ENCODE measurements around the gene FSTL4.

FSTL4 gene

DNA sequence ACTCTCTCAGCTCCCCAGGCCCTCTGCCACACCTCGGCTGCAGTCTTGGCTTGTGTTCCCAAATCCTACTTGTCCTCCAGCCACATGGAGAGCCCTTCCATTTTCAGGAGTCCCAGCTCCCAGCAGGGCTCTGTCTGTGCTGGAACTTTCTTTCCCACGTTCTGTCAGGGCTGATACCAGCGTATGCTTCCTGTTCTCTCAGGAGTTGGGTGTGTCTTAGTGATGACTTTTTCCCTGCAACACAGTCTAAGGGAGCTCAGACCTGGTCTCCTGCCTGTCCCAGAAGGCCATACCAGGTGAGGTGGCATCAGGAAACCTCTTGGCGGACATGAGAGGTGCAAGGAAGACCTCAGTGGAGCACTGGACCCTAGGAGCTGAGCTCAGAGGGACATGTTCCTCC lies 334.0 kb downstream of the FSTL4 start:
- no peak for DNase-seq

DNA sequence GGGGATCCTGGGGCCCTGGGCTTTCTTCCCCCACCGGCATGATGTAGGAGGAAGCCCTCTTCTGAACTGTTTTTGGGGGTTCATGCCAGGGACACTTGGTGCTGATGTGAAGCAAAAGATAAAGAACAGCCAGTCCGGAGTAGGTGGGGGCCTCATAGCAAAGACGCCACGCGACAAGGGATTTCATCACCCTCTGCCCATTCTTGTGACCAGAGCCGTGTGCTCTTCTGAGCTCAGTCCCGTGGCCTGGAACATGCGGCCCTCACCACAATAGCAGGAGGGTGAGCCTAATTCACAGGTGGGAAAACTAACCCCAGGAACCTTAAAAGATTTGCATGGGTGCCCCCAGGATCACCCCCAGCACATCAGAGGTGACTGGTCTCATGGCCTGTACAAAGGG lies 334.6 kb downstream of the FSTL4 start:
- DNase-seq = no peak

- no peak for DNase-seq
Observed at GRCh38 chr5:133276171-133276570, 336.2 kb downstream of the FSTL4 start.

GRCh38 chr5:133275631-133276030 lies 336.7 kb downstream of the FSTL4 start:
- no peak for DNase-seq

DNA sequence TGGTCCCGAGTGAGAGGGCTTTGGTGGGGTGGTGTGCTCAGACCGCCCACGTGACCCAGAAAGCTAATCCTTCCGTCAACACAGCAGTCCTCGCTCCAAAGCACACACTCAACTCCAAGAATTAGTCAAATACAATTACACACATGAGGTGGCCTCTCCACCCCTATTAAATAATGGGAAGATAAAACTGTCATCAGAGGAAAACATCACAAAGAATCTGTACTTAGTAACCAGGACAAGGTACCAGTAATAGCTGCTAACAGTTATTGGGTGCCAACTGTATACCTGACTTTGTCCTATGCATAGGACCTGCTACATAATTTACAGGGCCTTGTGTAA lies 337.8 kb downstream of the FSTL4 start:
- DNase-seq = no peak

GRCh38 chr5:133273661-133274596 lies 338.4 kb downstream of the FSTL4 start:
- no peak for DNase-seq

DNA sequence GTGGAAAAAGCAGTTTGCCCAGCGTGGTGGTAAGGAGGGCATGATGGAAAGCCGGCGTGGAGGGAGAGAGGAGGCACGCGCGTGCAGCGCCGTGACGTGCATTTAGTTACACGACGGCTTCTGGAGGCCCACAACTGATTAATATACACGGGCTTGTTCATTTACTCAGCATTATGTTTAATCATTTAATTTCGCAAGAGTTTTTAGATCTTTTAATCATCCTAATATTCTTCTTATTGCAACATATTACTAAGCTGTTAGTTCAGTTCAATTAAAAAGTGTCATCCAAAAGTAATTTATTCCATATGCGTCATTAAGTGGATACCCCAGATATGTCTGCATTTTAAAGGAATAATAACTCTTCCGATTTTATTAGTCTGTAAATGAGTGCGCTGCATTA lies 340.0 kb downstream of the FSTL4 start:
- no peak for DNase-seq

GRCh38 chr5:133271606-133272005 lies 340.7 kb downstream of the FSTL4 start:
- no peak for DNase-seq

DNA sequence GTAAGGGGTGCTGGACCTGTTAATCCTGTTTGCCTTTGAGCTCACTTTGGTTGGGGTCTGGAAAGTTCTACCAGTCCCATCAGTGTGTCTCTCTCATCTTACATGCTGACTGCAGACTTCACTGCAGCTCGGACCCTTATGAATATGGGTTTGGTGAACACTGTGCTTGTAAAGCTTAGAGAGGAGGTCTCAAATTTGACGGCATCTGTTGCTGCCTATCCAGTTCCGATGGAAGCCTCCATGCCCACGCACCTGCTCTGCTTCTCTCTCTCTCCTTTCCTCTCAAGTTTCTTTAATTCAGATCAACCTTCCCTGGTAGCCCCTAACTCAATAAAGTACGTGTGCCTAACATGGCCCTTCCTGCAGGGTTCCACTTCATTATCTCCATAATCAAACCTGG lies 342.6 kb downstream of the FSTL4 start:
- no peak for DNase-seq

DNA sequence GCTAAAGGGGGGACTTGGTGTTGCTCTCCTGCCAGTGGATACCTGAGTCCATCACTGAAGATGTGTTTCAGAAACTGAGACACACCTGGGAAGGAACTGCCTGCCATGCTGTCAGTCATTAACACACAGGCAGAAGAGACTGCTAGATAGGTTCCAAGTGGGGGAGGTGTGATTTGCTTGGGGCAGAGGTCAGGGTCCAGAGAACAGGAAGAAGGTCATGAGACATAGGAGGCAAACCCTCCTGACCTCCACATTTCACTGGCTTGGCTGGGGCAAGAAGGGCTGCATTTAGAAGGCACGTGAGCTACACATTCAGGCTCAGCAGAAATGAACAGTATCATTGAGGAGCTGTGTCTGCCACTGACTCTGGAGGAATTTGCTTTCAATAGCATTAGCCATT lies 344.7 kb downstream of the FSTL4 start:
- DNase-seq = no peak

GRCh38 chr5:133266966-133267365 lies 345.4 kb downstream of the FSTL4 start:
- no peak for DNase-seq

GRCh38 chr5:133266527-133266878 lies 345.8 kb downstream of the FSTL4 start:
- no peak for DNase-seq

DNA sequence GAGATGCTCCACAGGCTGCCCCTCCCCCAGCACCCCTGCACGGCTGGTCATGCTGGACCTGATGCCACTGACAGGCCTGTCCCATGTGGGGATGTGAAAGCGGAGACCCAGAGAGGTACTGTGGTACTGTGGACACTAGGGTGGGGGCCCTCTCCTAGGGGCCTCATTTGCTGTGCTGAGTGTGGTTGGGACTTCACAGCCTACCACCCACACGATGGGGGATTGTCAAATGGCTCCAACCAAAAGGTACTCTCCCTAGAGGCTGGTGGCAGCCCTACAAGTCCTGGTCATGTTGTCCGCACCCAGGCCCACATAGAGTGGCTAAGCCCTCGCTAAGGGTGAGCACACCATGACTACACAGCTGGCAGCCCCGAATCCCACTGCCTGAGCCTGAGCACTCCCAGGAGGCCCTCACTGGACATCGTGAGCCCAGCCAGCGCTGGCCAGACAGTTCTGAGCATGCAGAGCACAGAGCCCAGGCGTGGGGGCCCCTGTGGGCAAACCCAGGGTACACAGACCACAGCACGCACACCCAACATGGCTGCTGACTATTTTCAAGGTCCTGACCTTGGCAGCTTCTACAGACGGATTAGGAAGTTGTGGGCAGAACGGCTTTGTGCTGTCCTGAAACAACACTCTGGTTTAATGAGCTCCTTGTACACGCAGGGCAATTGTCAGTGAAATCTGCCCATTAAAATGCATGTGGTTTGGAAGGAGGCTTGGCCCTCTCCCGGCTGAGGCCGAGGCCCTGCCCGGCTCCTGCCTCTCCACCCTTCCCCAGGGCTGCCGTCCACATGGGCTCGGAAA lies 346.4 kb downstream of the FSTL4 start:
- no peak for DNase-seq

- no peak for DNase-seq
Observed at GRCh38 chr5:133265257-133265656, 347.1 kb downstream of the FSTL4 start.

GRCh38 chr5:133262690-133263089 lies 349.7 kb downstream of the FSTL4 start:
- no peak for DNase-seq

DNA sequence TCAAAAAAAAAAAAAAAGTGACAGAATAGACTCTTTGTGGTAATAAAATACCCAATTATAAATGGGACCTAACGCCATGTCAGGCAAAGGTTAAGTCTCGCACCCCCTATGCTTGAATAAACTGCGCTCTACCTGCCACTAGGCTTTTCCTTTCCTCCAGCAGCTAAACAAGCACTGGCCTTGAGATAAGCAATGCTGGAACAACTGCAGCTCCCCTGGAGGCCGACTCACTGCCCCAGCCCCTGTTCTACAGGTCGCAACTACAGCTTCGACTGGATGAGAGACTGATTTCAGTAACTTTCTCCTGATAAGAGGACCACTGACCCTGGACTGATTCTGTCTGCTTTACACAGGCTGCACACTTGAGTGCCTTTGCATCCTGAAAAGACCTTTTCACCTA lies 350.3 kb downstream of the FSTL4 start:
- DNase-seq = no peak

- DNase-seq = no peak
Observed at GRCh38 chr5:133260715-133261114, 351.6 kb downstream of the FSTL4 start.

DNA sequence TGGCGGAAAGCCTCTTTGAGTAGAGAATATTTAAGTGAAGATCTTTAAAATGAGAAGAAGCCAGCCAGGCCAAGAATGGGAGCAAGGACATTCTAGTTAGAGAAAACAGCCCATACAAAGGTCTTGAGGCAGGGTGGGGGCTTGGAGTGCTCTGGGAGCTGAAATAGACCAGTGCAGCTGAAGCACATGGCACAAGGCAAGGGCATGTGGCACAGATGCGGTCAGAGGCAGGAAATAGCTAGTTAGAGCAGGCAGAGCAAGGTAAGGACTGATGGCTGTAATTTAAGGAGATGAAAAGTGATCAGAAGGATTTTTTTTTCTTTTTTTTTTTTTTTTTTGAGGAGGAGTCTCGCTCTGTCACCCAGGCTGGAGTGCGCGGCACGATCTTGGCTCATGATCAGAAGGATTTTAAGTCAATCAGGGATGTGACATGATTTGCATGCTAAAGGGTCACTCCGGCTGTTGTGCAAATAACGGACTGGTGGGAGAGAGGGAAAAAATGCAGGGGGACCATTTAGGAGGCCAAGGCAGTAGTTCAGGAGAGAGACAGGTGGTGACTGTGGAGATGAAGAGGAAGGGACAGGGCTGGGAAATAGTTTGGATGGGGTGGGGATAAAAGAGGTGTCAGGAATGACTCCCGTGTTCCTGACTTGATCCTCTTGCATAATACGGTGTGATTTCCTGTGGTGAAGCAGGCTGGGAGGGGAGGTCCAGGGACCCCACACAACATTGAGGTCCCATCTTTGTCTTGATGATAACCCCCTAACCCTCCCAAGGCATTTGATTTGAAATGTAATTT lies 352.9 kb downstream of the FSTL4 start:
- peak; percentile 13 for DNase-seq

DNA sequence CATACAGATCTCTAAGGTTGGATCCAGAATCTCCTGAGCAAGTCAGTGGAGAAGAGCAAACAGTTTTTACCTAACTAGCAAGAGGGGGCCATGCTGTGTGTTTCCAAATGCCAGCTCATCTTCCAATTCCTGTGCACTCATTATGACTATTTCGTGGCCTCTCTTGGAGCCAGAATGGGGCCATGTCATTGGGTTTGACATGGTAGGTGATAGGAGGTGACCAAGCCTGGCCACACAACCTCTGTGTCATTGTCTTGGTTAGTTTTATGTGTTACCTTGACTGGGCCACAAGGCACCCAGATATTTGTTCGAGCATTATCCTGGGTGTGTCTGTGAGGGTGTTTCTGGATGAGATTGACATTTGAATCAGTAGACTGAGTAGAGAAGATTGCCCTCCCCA lies 354.4 kb downstream of the FSTL4 start:
- DNase-seq = no peak

DNA sequence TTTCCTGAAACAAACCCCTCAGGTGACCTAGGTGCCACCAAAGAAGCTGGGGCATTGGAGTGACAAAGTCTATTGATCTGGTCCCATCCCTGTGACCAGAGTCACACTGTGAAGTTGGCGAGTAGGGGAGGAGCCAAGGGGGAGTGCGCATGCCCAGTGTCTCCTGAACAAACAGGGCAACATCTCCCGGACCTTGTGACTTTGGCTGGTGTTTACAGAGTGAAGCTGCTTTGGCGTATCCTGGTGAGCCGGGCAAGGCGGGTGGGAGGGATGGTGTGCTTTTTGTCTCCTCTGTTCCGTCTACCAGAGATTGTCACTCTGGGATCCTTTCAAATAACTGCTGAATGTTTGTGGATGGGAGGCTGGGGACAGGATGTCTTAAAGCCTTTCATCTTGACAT lies 356.1 kb downstream of the FSTL4 start:
- no peak for DNase-seq

GRCh38 chr5:133254803-133255202 lies 357.5 kb downstream of the FSTL4 start:
- DNase-seq = no peak

DNA sequence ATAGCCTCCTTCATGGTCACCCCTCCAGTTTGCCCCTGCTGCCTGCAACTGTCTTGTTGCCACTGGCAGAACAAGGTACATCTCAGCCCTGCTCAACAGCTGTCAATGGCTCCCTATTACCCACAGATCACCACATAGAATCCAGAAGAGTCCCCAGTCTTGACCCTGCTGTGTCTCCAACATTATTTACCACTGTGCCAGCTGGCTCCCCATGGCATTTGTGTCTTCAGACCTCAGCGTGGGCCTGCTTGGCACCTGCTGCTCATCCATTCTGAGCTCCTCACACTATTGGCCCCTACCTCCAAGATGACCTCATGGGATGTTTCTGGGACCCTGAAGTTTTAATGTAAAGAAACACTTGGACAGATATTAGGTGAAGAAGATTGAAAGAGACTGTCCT lies 358.7 kb downstream of the FSTL4 start:
- no peak for DNase-seq

- no peak for DNase-seq
Observed at GRCh38 chr5:133253070-133253469, 359.3 kb downstream of the FSTL4 start.

- no peak for DNase-seq
Observed at GRCh38 chr5:133252133-133252480, 360.2 kb downstream of the FSTL4 start.

All from activated gamma-delta T cell treated with Interleukin-2 at 50 U/mL for 16 hours (primary cell).